Measurements from ENCODE around the gene RAB40A. TPM values are rescaled to one million over a fixed set of nuclear protein-coding genes. Genes with fewer than 3 reads are reported as not detected.

Gene RAB40A
- total and polyA plus RNA-seq, 10 of the 15 experiments (the other 5 are each of a cell fraction or from before 2014, with no cell fraction given) = 0.10 to 0.42 (median 0.26) TPM

DNA sequence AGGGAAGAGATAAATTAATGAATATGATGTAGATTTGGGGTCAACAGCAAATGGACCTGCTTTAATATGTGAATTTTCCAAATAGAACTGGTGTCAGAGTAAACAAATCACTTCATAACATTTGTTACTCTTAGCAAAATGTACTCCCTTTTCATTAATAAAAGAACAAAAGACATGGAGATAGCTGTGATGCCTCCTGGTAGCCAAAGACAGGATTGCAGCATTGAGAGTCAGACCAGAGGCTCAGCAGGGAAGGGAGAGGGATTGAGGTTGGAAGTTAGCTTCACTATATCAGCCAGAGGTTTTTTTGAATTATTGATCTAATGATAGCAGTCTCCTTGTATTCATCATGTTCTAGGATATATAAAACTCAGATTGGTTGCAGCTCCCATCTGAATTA, 17.4 kb upstream of the RAB40A start:
- in situ Hi-C loops (cut with MboI) (no loop called here), intact Hi-C loops (cut with micrococcal nuclease; ENCODE audit: unreplicated experiment) (loop anchor here (10.0 kb wide), 1 partner anchor 598 kb away; no protein-coding TSS in a partner anchor)
- Histone ChIP-seq H3K4me3 (no peak overlapping the region), H3K79me2 (ENCODE audit: control insufficient read depth, insufficient read depth, low read length) (no peaks in the 10 kb centered on the region), H3K9me3 (replicated peaks; ENCODE audit: control insufficient read depth, insufficient read depth, low read length) (no peaks in the 10 kb centered on the region), H2AFZ (ENCODE audit: control insufficient read depth, low read depth, low read length) (no peak overlapping the region), H3K27ac (ENCODE audit: control insufficient read depth, insufficient read depth) (no peak overlapping the region), H3K4me1 (ENCODE audit: control insufficient read depth, insufficient read depth, low read length) (no peaks in the 10 kb centered on the region), H3K4me2 (ENCODE audit: control insufficient read depth, insufficient read depth) (no peak overlapping the region), H3K36me3 (ENCODE audit: control insufficient read depth in 2 of 2, insufficient read depth in 2 of 2, low read length in 1 of 2) (no peaks in the 10 kb centered on the region), H4K20me1 (ENCODE audit: control insufficient read depth, insufficient read depth) (no peaks in the 10 kb centered on the region), H3K9ac (ENCODE audit: control insufficient read depth, insufficient read depth, low read length) (no peak overlapping the region), H3K27me3 (replicated peaks in 1 of 2; ENCODE audit: control insufficient read depth in 2 of 2, insufficient read depth in 2 of 2, low read length in 1 of 2) (no peaks in the 10 kb centered on the region)
- BruUV-seq (replicated peaks) = no TSS peak
- TF ChIP-seq MYB (IDR thresholded peaks at IDR 0.05; ENCODE audit: borderline replicate concordance, low read depth, low read length) (no peak), HDAC6 (IDR thresholded peaks at IDR 0.05; ENCODE audit: unreplicated experiment) (no peak), PML (IDR thresholded peaks at IDR 0.05; ENCODE audit: low read length) (no peak), HCFC1 (IDR thresholded peaks at IDR 0.05; ENCODE audit: low read length) (no peak)
- FAIRE-seq (no peak), DNase-seq (ENCODE audit: low read depth, low spot score) (no peak), ATAC-seq (no peak)
- POLR2A ChIA-PET = no interaction called here
- RAD21 ChIA-PET (ENCODE audit: unreplicated experiment) = interaction anchor here (1.0 kb wide), 1 partner anchor 9 kb away, joined by 3 read pairs; no protein-coding TSS in a partner anchor
- SMC1A ChIA-PET (ENCODE audit: uncharacterized antibody, unreplicated experiment) = interaction anchor here (1.8 kb wide), 1 partner anchor 93 kb away, joined by 6 read pairs; no protein-coding TSS in a partner anchor
- CTCF ChIA-PET = interaction anchor here (0.9 kb wide), 1 partner anchor 281 kb away, joined by 3 read pairs; no protein-coding TSS in a partner anchor

DNA sequence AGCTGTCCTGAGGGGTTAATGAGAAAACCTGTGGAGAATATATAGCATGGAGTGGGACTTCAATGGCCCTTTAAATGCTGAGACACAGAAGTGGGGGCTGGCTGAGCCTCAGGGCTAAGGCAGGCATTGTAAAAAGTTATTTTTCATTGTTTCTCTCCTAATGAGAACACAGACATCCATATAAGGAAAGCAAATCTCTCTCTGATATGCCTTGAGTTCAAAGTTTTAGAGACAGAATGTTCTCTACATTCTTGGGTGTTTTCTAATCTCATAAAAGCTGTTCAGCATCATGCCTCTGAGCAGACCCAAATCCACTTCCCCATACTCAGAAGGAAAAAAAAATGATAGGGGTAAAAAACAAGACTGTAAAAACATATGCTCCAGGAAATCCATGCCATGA, 16.8 kb upstream of the RAB40A start:
- Histone ChIP-seq H3K4me3 (no peak overlapping the region), H3K4me2 (ENCODE audit: control insufficient read depth, insufficient read depth) (no peak overlapping the region), H3K9ac (ENCODE audit: control insufficient read depth, insufficient read depth, low read length) (no peak overlapping the region), H3K4me1 (ENCODE audit: control insufficient read depth, insufficient read depth, low read length) (no peaks in the 10 kb centered on the region), H2AFZ (ENCODE audit: control insufficient read depth, low read depth, low read length) (no peak overlapping the region), H3K9me3 (replicated peaks; ENCODE audit: control insufficient read depth, insufficient read depth, low read length) (no peaks in the 10 kb centered on the region), H3K36me3 (ENCODE audit: control insufficient read depth in 2 of 2, insufficient read depth in 2 of 2, low read length in 1 of 2) (no peaks in the 10 kb centered on the region), H4K20me1 (ENCODE audit: control insufficient read depth, insufficient read depth) (no peaks in the 10 kb centered on the region), H3K27ac (ENCODE audit: control insufficient read depth, insufficient read depth) (no peak overlapping the region), H3K27me3 (replicated peaks in 1 of 2; ENCODE audit: control insufficient read depth in 2 of 2, insufficient read depth in 2 of 2, low read length in 1 of 2) (no peaks in the 10 kb centered on the region), H3K79me2 (ENCODE audit: control insufficient read depth, insufficient read depth, low read length) (no peaks in the 10 kb centered on the region)
- intact Hi-C loops (cut with micrococcal nuclease; ENCODE audit: unreplicated experiment) = loop anchor here (10.0 kb wide), 1 partner anchor 599 kb away; no protein-coding TSS in a partner anchor
- TF ChIP-seq CHD1 (IDR thresholded peaks at IDR 0.05; ENCODE audit: low read depth, low read length) (no peak), KAT2A (conservative IDR thresholded peaks at IDR 0.05; ENCODE audit: control insufficient read depth, low read depth, low read length) (no peak)
- TF ChIP-seq, protein P1, sequence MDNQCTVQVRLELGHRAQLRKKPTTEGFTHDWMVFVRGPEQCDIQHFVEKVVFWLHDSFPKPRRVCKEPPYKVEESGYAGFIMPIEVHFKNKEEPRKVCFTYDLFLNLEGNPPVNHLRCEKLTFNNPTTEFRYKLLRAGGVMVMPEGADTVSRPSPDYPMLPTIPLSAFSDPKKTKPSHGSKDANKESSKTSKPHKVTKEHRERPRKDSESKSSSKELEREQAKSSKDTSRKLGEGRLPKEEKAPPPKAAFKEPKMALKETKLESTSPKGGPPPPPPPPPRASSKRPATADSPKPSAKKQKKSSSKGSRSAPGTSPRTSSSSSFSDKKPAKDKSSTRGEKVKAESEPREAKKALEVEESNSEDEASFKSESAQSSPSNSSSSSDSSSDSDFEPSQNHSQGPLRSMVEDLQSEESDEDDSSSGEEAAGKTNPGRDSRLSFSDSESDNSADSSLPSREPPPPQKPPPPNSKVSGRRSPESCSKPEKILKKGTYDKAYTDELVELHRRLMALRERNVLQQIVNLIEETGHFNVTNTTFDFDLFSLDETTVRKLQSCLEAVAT (IDR thresholded peaks at IDR 0.05) = no peak
- ChIA-PET SMC1A (ENCODE audit: uncharacterized antibody, unreplicated experiment) (interaction anchor here (1.8 kb wide), 1 partner anchor 94 kb away, joined by 6 read pairs; no protein-coding TSS in a partner anchor), POLR2A (no interaction called here), RAD21 (ENCODE audit: unreplicated experiment) (interaction anchor here (1.0 kb wide), 1 partner anchor 9 kb away, joined by 3 read pairs; no protein-coding TSS in a partner anchor), CTCF (interaction anchor here (0.8 to 1.1 kb wide), 2 partner anchors 25 to 94 kb away, joined by 3 read pairs; no protein-coding TSS in a partner anchor)
- DNase-seq (ENCODE audit: low read depth, low spot score) (no peak), ATAC-seq (no peak), FAIRE-seq (no peak)
- in situ Hi-C loops (cut with MboI) = no loop called here
- BruUV-seq (replicated peaks) = no TSS peak

All from GM12878 (cell line).